Fibroblast of peridontal ligament (primary cell): ENCODE measurements around the gene CYP1A2.
"Not testable (repeated sequence)": the region's sequence is repeated elsewhere in the genome, so short reads cannot be mapped to it uniquely, and the experiment has no call there.

Source experiments
- DNase-seq: peaks from one replicate; pipeline ENCODE4 v3.0.0-alpha.2; 2010; ENCODE audit errors: extremely low read depth

CYP1A2 gene

GRCh38 chr15:74748322-74748946 is at the start of gene CYP1A2:
Gene CYP1A2, plus strand, starts transcription at chr15:74748845. Its CDS starts 894 bp downstream, at chr15:74749739.
- DNase-seq, result no peak

GRCh38 chr15:74709011-74709410 is 39.6 kb upstream of the CYP1A2 start:
- DNase-seq, result peak; percentile 11

- DNase-seq, result no peak
Observed at GRCh38 chr15:74709892-74710291, 38.8 kb upstream of the CYP1A2 start.

- no peak for DNase-seq
Observed at GRCh38 chr15:74710319-74711094, 38.1 kb upstream of the CYP1A2 start.

GRCh38 chr15:74712311-74712710 is 36.3 kb upstream of the CYP1A2 start:
- DNase-seq, result no peak

- DNase-seq, result no peak
Observed at GRCh38 chr15:74716651-74717050, 32.0 kb upstream of the CYP1A2 start.

GRCh38 chr15:74722591-74722990 is 26.1 kb upstream of the CYP1A2 start:
- no peak for DNase-seq

- DNase-seq, result no peak
Observed at GRCh38 chr15:74723187-74723586, 25.5 kb upstream of the CYP1A2 start.

GRCh38 chr15:74723754-74724334 is 24.8 kb upstream of the CYP1A2 start:
- DNase-seq, result peak; percentile 59

- no peak for DNase-seq
Observed at GRCh38 chr15:74724570-74725224, 23.9 kb upstream of the CYP1A2 start.

- no peak for DNase-seq
Observed at GRCh38 chr15:74725225-74725774, 23.3 kb upstream of the CYP1A2 start, which contains the start of gene CYP1A1. Gene CYP1A1, minus strand, starts transcription at chr15:74725528. Its CDS starts 2,431 bp downstream, at chr15:74723097.

- DNase-seq, result no peak
Observed at GRCh38 chr15:74725845-74726773, 22.5 kb upstream of the CYP1A2 start.

GRCh38 chr15:74726774-74727164 is 21.9 kb upstream of the CYP1A2 start:
- no peak for DNase-seq

- DNase-seq, result no peak
Observed at GRCh38 chr15:74727727-74728126, 20.9 kb upstream of the CYP1A2 start.

GRCh38 chr15:74728699-74729098 is 19.9 kb upstream of the CYP1A2 start:
- not testable (repeated sequence) for DNase-seq

GRCh38 chr15:74729372-74729771 is 19.3 kb upstream of the CYP1A2 start:
- not testable (repeated sequence) for DNase-seq

- DNase-seq, result no peak
Observed at GRCh38 chr15:74730619-74731316, 17.9 kb upstream of the CYP1A2 start.

GRCh38 chr15:74732846-74733245 is 15.8 kb upstream of the CYP1A2 start:
- DNase-seq, result no peak

- DNase-seq, result no peak
Observed at GRCh38 chr15:74733269-74733668, 15.4 kb upstream of the CYP1A2 start.

- DNase-seq, result no peak
Observed at GRCh38 chr15:74735305-74735704, 13.3 kb upstream of the CYP1A2 start.
